Transverse colon (tissue), 4 donors: ENCODE measurements around the gene ZBTB7A. TPM values are rescaled to one million over a fixed set of nuclear protein-coding genes. Genes with fewer than 3 reads are reported as not detected.

Experiments
- DNase-seq: peaks from one replicate; pipeline ENCODE4 v3.0.0-alpha.2; 2019
- H3K27ac ChIP-seq, 4 donors: fragments of 200-600 bp; sonication (generic); 2 replicates each; pipeline ENCODE4 v1.5.1; 2016 to 2018; ENCODE audit warnings: inconsistent platforms in 4 of 4
- H3K27me3 ChIP-seq: fragments of 200-600 bp; sonication (generic); 2 replicates; pipeline ENCODE4 v1.5.1; 2017; ENCODE audit warnings: inconsistent platforms
- H3K36me3 ChIP-seq, 4 donors: fragments of 200-600 bp; sonication (generic); 2 replicates each; pipeline ENCODE4 v1.5.1; 2017 to 2019; ENCODE audit warnings: inconsistent platforms in 4 of 4
- H3K4me1 ChIP-seq, 4 donors: fragments of 200-600 bp; sonication (generic); 2 replicates each; pipeline ENCODE4 v1.5.1; 2017 to 2020; ENCODE audit warnings: inconsistent platforms in 4 of 4
- H3K4me3 ChIP-seq, 4 donors: fragments of 200-600 bp; sonication (generic); 1 replicate in 1 of 4; 2 replicates in 3 of 4; pipeline versions ENCODE4 v1.5.1 to v1.6.1; 2017 to 2019; ENCODE audit warnings: inconsistent platforms in 4 of 4
- H3K9me3 ChIP-seq, 2 donors: fragments of 200-600 bp; sonication (generic); 2 replicates each; pipeline ENCODE4 v1.5.1; 2017 to 2019; ENCODE audit warnings: inconsistent platforms in 2 of 2
- CTCF ChIP-seq, 5 experiments: fragments of 200-600 bp in 3 of 5; fragments of 450-650 bp in 2 of 5; sonication (generic) in 3 of 5; IDR thresholded peaks; 1 replicate in 2 of 5; 2 replicates in 3 of 5; pipeline ENCODE4 v1.5.1; 2016 to 2017; ENCODE audit warnings: antibody characterized with exemption in 5 of 5, inconsistent platforms in 3 of 5, mild to moderate bottlenecking in 2 of 5, moderate library complexity in 1 of 5
- EP300 ChIP-seq: sonication (generic); formaldehyde crosslinking; IDR thresholded peaks from one replicate; pipeline ENCODE4 v1.6.1; 2017; ENCODE audit warnings: antibody characterized with exemption, low read depth
- POLR2A ChIP-seq: fragments of 450-650 bp; IDR thresholded peaks from one replicate; pipeline ENCODE4 v1.6.1; 2016; ENCODE audit warnings: antibody characterized with exemption, mild to moderate bottlenecking, moderate library complexity
- POLR2AphosphoS5 ChIP-seq, 3 donors: sonication (generic); formaldehyde crosslinking; IDR thresholded peaks; one replicate each; pipeline ENCODE4 v1.6.1; 2016; ENCODE audit warnings: antibody characterized with exemption in 3 of 3
- WGBS, 2 donors: methylation state at CpG; one replicate each; pipeline ENCODE4 v1.1.5; 2018; ENCODE audit warnings: low coverage in 1 of 2; 5-methylcytosine and 5-hydroxymethylcytosine counted together
- in situ Hi-C, 4 donors: fragments of 200-750 bp; cut with MboI; loops; one replicate each; pipeline versions ENCODE4 v1.15.0 to v1.15.1; 2017; ENCODE audit warnings: low sequenced_read_pairs in 3 of 4, low pct_ligation_motif_present in 1 of 4, low pct_unique_long_range_greater_than_20kb in 1 of 4
- intact Hi-C: fragments of 100-400 bp; cut with DNase I; formaldehyde crosslinking; loops from one replicate; pipeline ENCODE4 v1.15.1; 2023; ENCODE audit warnings: low total_unique reads
- total RNA-seq, 4 donors: library from RNA; depleted of rRNA; stranded (reverse); fragments of >200 nt; gene quantifications; one replicate each; pipeline ENCODE4 v1.1.0, GENCODE V29; 2016

The ZBTB7A gene
- total RNA-seq, 4 donors from 2014 or later, result 101 to 224 (median 141) TPM

- no peak overlapping the region for H3K4me3 ChIP-seq
These were observed 50.2 kb downstream of the ZBTB7A start for GRCh38 chr19:4016486-4016885.

GRCh38 chr19:4015705-4016402, 50.8 kb downstream of the ZBTB7A start:
- Histone ChIP-seq H3K4me3 (peak overlapping the region in 1 of 4 donors; percentile 2), H3K36me3 (peaks cover 0 to 8% (median 0%) of the 10 kb centered on the region in 4 donors), H3K4me1 (peaks cover 25 to 66% (median 37%) of the 10 kb centered on the region in 4 donors), H3K9me3 (no peaks in the 10 kb centered on the region), H3K27ac (peak overlapping the region; percentile 59 to 82 (median 68)), H3K27me3 (no peaks in the 10 kb centered on the region)
- intact Hi-C loops (no loop called here), in situ Hi-C loops (no loop called here)
- WGBS, 2 donors, result 59 to 100% methylated on average over 3 to 33 of the region's 37 CpGs
- TF ChIP-seq CTCF (IDR thresholded peaks at IDR 0.05) (no peak), EP300 (no peak)
- DNase-seq, result no peak

More at GRCh38 chr19:4016486-4016885, 50.2 kb downstream of the ZBTB7A start:
- 82 to 100% methylated on average over 2 to 12 of the region's 12 CpGs for WGBS, 2 donors
- H3K27me3 ChIP-seq, result no peaks in the 10 kb centered on the region
- no peaks in the 10 kb centered on the region for H3K9me3 ChIP-seq
- H3K27ac ChIP-seq, result peak overlapping the region; percentile 59 to 82 (median 68)
- peaks cover 0 to 8% (median 0%) of the 10 kb centered on the region in 4 donors for H3K36me3 ChIP-seq
- DNase-seq, result no peak
- in situ Hi-C loops, result no loop called here
- no peak for TF ChIP-seq EP300
- no peak for TF ChIP-seq POLR2AphosphoS5 (IDR thresholded peaks at IDR 0.05)
- no peak for TF ChIP-seq POLR2A
- no peak for TF ChIP-seq CTCF (IDR thresholded peaks at IDR 0.05)
- intact Hi-C loops, result no loop called here
- peaks cover 21 to 60% (median 31%) of the 10 kb centered on the region in 4 donors for H3K4me1 ChIP-seq

- intact Hi-C loops (no loop called here), in situ Hi-C loops (no loop called here)
- 76 to 77% methylated on average over 5 to 22 of the region's 25 CpGs for WGBS, 2 donors
- no peak overlapping the region for H3K4me3 ChIP-seq
- H3K4me1 ChIP-seq, result peaks cover 34 to 72% (median 47%) of the 10 kb centered on the region in 4 donors
- peak overlapping the region; percentile 59 to 82 (median 68) for H3K27ac ChIP-seq
- no peak for DNase-seq
- peaks cover 0 to 8% (median 0%) of the 10 kb centered on the region in 4 donors for H3K36me3 ChIP-seq
- no peaks in the 10 kb centered on the region for H3K9me3 ChIP-seq
- no peaks in the 10 kb centered on the region for H3K27me3 ChIP-seq
- TF ChIP-seq POLR2A (no peak), EP300 (no peak), CTCF (IDR thresholded peaks at IDR 0.05) (no peak), POLR2AphosphoS5 (IDR thresholded peaks at IDR 0.05) (no peak)
These were observed 51.9 kb downstream of the ZBTB7A start for GRCh38 chr19:4014541-4015491.
